ENCODE measurements around the gene MICALL2. TPM values are rescaled to one million over a fixed set of nuclear protein-coding genes. Genes with fewer than 3 reads are reported as not detected.

The MICALL2 gene
- total RNA-seq, 1 experiment from 2014 or later = 15.7 TPM

- ChIA-PET POLR2A (no interaction called here), CTCF (no interaction called here)
- peaks cover 28% of the 10 kb centered on the region for H3K36me3 Mint-ChIP-seq
- no peak for DNase-seq (ENCODE audit: low spot score)
- TF ChIP-seq, protein P1, sequence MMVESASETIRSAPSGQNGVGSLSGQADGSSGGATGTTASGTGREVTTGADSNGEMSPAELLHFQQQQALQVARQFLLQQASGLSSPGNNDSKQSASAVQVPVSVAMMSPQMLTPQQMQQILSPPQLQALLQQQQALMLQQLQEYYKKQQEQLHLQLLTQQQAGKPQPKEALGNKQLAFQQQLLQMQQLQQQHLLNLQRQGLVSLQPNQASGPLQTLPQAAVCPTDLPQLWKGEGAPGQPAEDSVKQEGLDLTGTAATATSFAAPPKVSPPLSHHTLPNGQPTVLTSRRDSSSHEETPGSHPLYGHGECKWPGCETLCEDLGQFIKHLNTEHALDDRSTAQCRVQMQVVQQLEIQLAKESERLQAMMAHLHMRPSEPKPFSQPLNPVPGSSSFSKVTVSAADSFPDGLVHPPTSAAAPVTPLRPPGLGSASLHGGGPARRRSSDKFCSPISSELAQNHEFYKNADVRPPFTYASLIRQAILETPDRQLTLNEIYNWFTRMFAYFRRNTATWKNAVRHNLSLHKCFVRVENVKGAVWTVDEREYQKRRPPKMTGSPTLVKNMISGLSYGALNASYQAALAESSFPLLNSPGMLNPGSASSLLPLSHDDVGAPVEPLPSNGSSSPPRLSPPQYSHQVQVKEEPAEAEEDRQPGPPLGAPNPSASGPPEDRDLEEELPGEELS (CRISPR knock-in tag; IDR thresholded peaks at IDR 0.05) = no peak
- no peak for TF ChIP-seq E2F5 (CRISPR knock-in tag; IDR thresholded peaks at IDR 0.05)
- no peak for TF ChIP-seq TEAD4 (CRISPR knock-in tag; IDR thresholded peaks at IDR 0.05)
- TF ChIP-seq, protein P2, sequence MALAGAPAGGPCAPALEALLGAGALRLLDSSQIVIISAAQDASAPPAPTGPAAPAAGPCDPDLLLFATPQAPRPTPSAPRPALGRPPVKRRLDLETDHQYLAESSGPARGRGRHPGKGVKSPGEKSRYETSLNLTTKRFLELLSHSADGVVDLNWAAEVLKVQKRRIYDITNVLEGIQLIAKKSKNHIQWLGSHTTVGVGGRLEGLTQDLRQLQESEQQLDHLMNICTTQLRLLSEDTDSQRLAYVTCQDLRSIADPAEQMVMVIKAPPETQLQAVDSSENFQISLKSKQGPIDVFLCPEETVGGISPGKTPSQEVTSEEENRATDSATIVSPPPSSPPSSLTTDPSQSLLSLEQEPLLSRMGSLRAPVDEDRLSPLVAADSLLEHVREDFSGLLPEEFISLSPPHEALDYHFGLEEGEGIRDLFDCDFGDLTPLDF (CRISPR knock-in tag; IDR thresholded peaks at IDR 0.05) = no peak
- TF ChIP-seq ZNF121 (CRISPR knock-in tag; IDR thresholded peaks at IDR 0.05) = no peak
- no peak for TF ChIP-seq RELA (CRISPR knock-in tag; IDR thresholded peaks at IDR 0.05; ENCODE audit: borderline replicate concordance)
- no peak overlapping the region for H3K27ac Mint-ChIP-seq
- no peak overlapping the region for H3K4me3 Mint-ChIP-seq
- no peaks in the 10 kb centered on the region for H3K9me3 Mint-ChIP-seq
- no peak for ATAC-seq
- no peaks in the 10 kb centered on the region for H3K27me3 Mint-ChIP-seq (ENCODE audit: low read depth)
- no peaks in the 10 kb centered on the region for H3K4me1 Mint-ChIP-seq
Observed at GRCh38 chr7:1486571-1486970, 27.3 kb upstream of the MICALL2 start.

GRCh38 chr7:1485156-1485555, 25.9 kb upstream of the MICALL2 start:
- Mint-ChIP-seq H3K36me3 (peaks cover 16% of the 10 kb centered on the region), H3K4me1 (no peaks in the 10 kb centered on the region), H3K27ac (no peak overlapping the region), H3K27me3 (ENCODE audit: low read depth) (no peaks in the 10 kb centered on the region), H3K9me3 (no peaks in the 10 kb centered on the region), H3K4me3 (no peak overlapping the region)
- no peak for DNase-seq (ENCODE audit: low spot score)
- ChIA-PET CTCF (interaction anchor here (1.2 kb wide), 1 partner anchor 11 kb away, joined by 4 read pairs; no protein-coding TSS in a partner anchor), POLR2A (no interaction called here)
- ATAC-seq = no peak
- TF ChIP-seq FOXJ3 (CRISPR knock-in tag; IDR thresholded peaks at IDR 0.05; ENCODE audit: borderline replicate concordance) = no peak

- Mint-ChIP-seq H3K4me3 (no peak overlapping the region), H3K27ac (no peak overlapping the region), H3K4me1 (no peaks in the 10 kb centered on the region), H3K36me3 (peaks cover 13% of the 10 kb centered on the region), H3K27me3 (ENCODE audit: low read depth) (no peaks in the 10 kb centered on the region), H3K9me3 (no peaks in the 10 kb centered on the region)
- no peak for DNase-seq (ENCODE audit: low spot score)
- ChIA-PET CTCF (no interaction called here), POLR2A (no interaction called here)
- TF ChIP-seq, protein P3, sequence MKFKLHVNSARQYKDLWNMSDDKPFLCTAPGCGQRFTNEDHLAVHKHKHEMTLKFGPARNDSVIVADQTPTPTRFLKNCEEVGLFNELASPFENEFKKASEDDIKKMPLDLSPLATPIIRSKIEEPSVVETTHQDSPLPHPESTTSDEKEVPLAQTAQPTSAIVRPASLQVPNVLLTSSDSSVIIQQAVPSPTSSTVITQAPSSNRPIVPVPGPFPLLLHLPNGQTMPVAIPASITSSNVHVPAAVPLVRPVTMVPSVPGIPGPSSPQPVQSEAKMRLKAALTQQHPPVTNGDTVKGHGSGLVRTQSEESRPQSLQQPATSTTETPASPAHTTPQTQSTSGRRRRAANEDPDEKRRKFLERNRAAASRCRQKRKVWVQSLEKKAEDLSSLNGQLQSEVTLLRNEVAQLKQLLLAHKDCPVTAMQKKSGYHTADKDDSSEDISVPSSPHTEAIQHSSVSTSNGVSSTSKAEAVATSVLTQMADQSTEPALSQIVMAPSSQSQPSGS (CRISPR knock-in tag; IDR thresholded peaks at IDR 0.05; ENCODE audit: borderline replicate concordance, low read depth) = no peak
- TF ChIP-seq, protein P4, sequence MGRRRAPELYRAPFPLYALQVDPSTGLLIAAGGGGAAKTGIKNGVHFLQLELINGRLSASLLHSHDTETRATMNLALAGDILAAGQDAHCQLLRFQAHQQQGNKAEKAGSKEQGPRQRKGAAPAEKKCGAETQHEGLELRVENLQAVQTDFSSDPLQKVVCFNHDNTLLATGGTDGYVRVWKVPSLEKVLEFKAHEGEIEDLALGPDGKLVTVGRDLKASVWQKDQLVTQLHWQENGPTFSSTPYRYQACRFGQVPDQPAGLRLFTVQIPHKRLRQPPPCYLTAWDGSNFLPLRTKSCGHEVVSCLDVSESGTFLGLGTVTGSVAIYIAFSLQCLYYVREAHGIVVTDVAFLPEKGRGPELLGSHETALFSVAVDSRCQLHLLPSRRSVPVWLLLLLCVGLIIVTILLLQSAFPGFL (CRISPR knock-in tag; IDR thresholded peaks at IDR 0.05; ENCODE audit: borderline replicate concordance) = no peak
- no peak for TF ChIP-seq ZNF416 (CRISPR knock-in tag; IDR thresholded peaks at IDR 0.05)
- no peak for TF ChIP-seq IRF2 (CRISPR knock-in tag; IDR thresholded peaks at IDR 0.05; ENCODE audit: borderline replicate concordance, low read depth)
- TF ChIP-seq, protein P5, sequence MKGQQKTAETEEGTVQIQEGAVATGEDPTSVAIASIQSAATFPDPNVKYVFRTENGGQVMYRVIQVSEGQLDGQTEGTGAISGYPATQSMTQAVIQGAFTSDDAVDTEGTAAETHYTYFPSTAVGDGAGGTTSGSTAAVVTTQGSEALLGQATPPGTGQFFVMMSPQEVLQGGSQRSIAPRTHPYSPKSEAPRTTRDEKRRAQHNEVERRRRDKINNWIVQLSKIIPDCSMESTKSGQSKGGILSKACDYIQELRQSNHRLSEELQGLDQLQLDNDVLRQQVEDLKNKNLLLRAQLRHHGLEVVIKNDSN (CRISPR knock-in tag; IDR thresholded peaks at IDR 0.05) = no peak
- TF ChIP-seq GABPB1 (CRISPR knock-in tag; IDR thresholded peaks at IDR 0.05) = no peak
- no peak for TF ChIP-seq ELF4 (CRISPR knock-in tag; IDR thresholded peaks at IDR 0.05; ENCODE audit: low read depth)
- TF ChIP-seq, protein P6, sequence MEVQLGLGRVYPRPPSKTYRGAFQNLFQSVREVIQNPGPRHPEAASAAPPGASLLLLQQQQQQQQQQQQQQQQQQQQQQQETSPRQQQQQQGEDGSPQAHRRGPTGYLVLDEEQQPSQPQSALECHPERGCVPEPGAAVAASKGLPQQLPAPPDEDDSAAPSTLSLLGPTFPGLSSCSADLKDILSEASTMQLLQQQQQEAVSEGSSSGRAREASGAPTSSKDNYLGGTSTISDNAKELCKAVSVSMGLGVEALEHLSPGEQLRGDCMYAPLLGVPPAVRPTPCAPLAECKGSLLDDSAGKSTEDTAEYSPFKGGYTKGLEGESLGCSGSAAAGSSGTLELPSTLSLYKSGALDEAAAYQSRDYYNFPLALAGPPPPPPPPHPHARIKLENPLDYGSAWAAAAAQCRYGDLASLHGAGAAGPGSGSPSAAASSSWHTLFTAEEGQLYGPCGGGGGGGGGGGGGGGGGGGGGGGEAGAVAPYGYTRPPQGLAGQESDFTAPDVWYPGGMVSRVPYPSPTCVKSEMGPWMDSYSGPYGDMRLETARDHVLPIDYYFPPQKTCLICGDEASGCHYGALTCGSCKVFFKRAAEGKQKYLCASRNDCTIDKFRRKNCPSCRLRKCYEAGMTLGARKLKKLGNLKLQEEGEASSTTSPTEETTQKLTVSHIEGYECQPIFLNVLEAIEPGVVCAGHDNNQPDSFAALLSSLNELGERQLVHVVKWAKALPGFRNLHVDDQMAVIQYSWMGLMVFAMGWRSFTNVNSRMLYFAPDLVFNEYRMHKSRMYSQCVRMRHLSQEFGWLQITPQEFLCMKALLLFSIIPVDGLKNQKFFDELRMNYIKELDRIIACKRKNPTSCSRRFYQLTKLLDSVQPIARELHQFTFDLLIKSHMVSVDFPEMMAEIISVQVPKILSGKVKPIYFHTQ (CRISPR knock-in tag; IDR thresholded peaks at IDR 0.05) = no peak
- TF ChIP-seq, protein P7, sequence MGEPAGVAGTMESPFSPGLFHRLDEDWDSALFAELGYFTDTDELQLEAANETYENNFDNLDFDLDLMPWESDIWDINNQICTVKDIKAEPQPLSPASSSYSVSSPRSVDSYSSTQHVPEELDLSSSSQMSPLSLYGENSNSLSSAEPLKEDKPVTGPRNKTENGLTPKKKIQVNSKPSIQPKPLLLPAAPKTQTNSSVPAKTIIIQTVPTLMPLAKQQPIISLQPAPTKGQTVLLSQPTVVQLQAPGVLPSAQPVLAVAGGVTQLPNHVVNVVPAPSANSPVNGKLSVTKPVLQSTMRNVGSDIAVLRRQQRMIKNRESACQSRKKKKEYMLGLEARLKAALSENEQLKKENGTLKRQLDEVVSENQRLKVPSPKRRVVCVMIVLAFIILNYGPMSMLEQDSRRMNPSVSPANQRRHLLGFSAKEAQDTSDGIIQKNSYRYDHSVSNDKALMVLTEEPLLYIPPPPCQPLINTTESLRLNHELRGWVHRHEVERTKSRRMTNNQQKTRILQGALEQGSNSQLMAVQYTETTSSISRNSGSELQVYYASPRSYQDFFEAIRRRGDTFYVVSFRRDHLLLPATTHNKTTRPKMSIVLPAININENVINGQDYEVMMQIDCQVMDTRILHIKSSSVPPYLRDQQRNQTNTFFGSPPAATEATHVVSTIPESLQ (CRISPR knock-in tag; IDR thresholded peaks at IDR 0.05) = no peak
- TF ChIP-seq GRHL2 (CRISPR knock-in tag; IDR thresholded peaks at IDR 0.05; ENCODE audit: insufficient replicate concordance, severe bottlenecking) = no peak
- no peak for TF ChIP-seq NR3C1 (CRISPR knock-in tag; conservative IDR thresholded peaks at IDR 0.05; ENCODE audit: low read depth)
- no peak for TF ChIP-seq SMAD3 (CRISPR knock-in tag; IDR thresholded peaks at IDR 0.05; ENCODE audit: borderline replicate concordance)
- TF ChIP-seq SOX15 (CRISPR knock-in tag; IDR thresholded peaks at IDR 0.05) = no peak
- ATAC-seq = no peak
Observed at GRCh38 chr7:1484569-1484968, 25.3 kb upstream of the MICALL2 start.
